PC-3 (cell line): Measurements from ENCODE around the gene GALNT14. TPM values are rescaled to one million over a fixed set of nuclear protein-coding genes. Genes with fewer than 3 reads are reported as not detected.

Experiments used
- ATAC-seq: fragments of 200-7000 bp; cut with Tn5 transposase; 2 replicates; pipeline ENCODE4 v1.9.1; 2020; ENCODE audit warnings: mild to moderate bottlenecking, moderate library complexity
- BruUV-seq: library from RNA; stranded (reverse); fragments of 400-500 nt; replicated peaks from 2 replicates; lab custom pipeline; 2021; lab: Mats Ljungman, UMichigan
- CTCF ChIA-PET: fragments of 300-600 bp; sonication (Branson Sonifier 250); formaldehyde crosslinking; loops from one replicate; lab custom pipeline; 2022; ENCODE audit warnings: antibody characterized with exemption; lab: Charles Lee
- POLR2A ChIA-PET: fragments of 300-600 bp; sonication (Branson Sonifier 250); formaldehyde crosslinking; loops from one replicate; lab custom pipeline; 2022; ENCODE audit warnings: antibody characterized with exemption; ENCODE audit not compliant: unreplicated experiment; lab: Charles Lee
- DNase-seq: peaks from one replicate; pipeline ENCODE4 v3.0.0-alpha.2; 2015
- H2AFZ ChIP-seq: fragments of 300-600 bp; sonication (generic); 2 replicates; pipeline ENCODE4 v1.6.0; 2016; ENCODE audit warnings: antibody characterized with exemption, low read length
- H3F3A ChIP-seq: fragments of 300-600 bp; sonication (generic); one replicate; pipeline ENCODE4 v1.6.0; 2017; ENCODE audit warnings: antibody characterized with exemption, low read length, control low read depth, mild to moderate bottlenecking; ENCODE audit not compliant: unreplicated experiment
- H3K27ac ChIP-seq: fragments of 300-600 bp; sonication (generic); 2 replicates; pipeline ENCODE4 v1.5.1; 2016; ENCODE audit warnings: mild to moderate bottlenecking, low read length
- H3K27me3 ChIP-seq: fragments of 300-600 bp; sonication (generic); 2 replicates; pipeline ENCODE4 v1.6.1; 2016; ENCODE audit warnings: low read length, mixed read lengths
- H3K36me3 ChIP-seq: fragments of 300-600 bp; sonication (generic); 2 replicates; pipeline ENCODE4 v1.6.1; 2016; ENCODE audit warnings: low read depth, mixed run types, low read length, mixed read lengths
- H3K4me1 ChIP-seq: fragments of 300-600 bp; sonication (generic); 2 replicates; pipeline ENCODE4 v1.5.1; 2016; ENCODE audit warnings: low read length; ENCODE audit not compliant: insufficient read depth
- H3K4me2 ChIP-seq: fragments of 300-600 bp; sonication (generic); 2 replicates; pipeline ENCODE4 v1.6.0; 2016; ENCODE audit warnings: low read length
- H3K4me3 ChIP-seq: fragments of 300-600 bp; sonication (generic); 2 replicates; pipeline ENCODE4 v1.5.1; 2016; ENCODE audit warnings: mild to moderate bottlenecking, low read length, mixed read lengths
- H3K79me2 ChIP-seq: fragments of 300-600 bp; sonication (generic); 2 replicates; pipeline ENCODE4 v1.6.1; 2017; ENCODE audit warnings: low read length, mixed read lengths
- H3K9ac ChIP-seq: fragments of 300-600 bp; sonication (generic); 2 replicates; pipeline ENCODE4 v1.6.0; 2016; ENCODE audit warnings: mild to moderate bottlenecking, low read length
- H3K9me2 ChIP-seq: fragments of 300-600 bp; sonication (generic); replicated peaks from 2 replicates; pipeline ENCODE4 v1.6.1; 2016; ENCODE audit warnings: mixed run types, low read length, mixed read lengths
- H3K9me3 ChIP-seq: fragments of 300-600 bp; sonication (generic); 2 replicates; pipeline ENCODE4 v1.6.1; 2016; ENCODE audit warnings: low read length, mixed read lengths
- H4K20me1 ChIP-seq: fragments of 300-600 bp; sonication (generic); 2 replicates; pipeline ENCODE4 v1.6.1; 2016; ENCODE audit warnings: low read length, mixed read lengths
- CTCF ChIP-seq: fragments of 300-600 bp; sonication (generic); conservative IDR thresholded peaks from 2 replicates; pipeline ENCODE4 v1.5.1; 2017; ENCODE audit warnings: antibody characterized with exemption, low read depth, mild to moderate bottlenecking, low read length
- EZH2 ChIP-seq: fragments of 300-600 bp; sonication (generic); IDR thresholded peaks from one replicate; pipeline ENCODE4 v1.6.1; 2017; ENCODE audit warnings: antibody characterized with exemption, mild to moderate bottlenecking, low read length; ENCODE audit not compliant: unreplicated experiment
- EZH2phosphoT487 ChIP-seq: fragments of 300-600 bp; sonication (generic); IDR thresholded peaks from 2 replicates; pipeline ENCODE4 v1.6.1; 2018; ENCODE audit warnings: mild to moderate bottlenecking, antibody characterized with exemption, low read length, borderline replicate concordance
- intact Hi-C: fragments of 100-400 bp; cut with micrococcal nuclease; formaldehyde crosslinking; loops from 2 replicates; pipeline ENCODE4 v1.9.0; 2023
- total RNA-seq: library from RNA; depleted of rRNA; stranded (reverse); fragments of >200 nt; gene quantifications from 2 replicates; pipeline ENCODE4 v1.2.3, GENCODE V29; 2014

The GALNT14 gene
- total RNA-seq, 1 experiment from 2014 or later = 10.2 TPM

DNA sequence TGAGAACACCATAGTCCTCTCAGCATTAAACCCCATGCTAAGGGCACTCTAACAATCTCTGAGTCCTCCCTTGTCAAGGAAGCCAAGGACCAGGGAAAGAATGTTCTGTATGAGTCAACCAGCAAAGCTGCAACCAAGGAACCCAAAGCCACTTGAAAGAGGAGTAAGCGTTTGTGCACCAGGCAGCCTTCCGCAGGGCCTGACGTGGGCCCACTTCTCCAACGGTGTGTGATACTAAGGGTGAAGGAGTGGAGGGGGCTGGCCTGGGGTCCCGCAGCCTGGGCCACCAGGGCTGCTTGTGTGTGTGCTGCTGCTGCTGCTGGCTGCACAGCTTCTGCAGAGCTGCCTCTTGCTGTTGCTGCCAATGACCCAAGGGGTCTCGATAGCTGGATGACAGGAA, 30.1 kb upstream of the GALNT14 start:
- Histone ChIP-seq H3K36me3 (no peaks in the 10 kb centered on the region), H3K4me3 (no peak overlapping the region), H3K4me1 (no peaks in the 10 kb centered on the region), H3F3A (no peaks in the 10 kb centered on the region), H3K9me3 (no peaks in the 10 kb centered on the region), H3K4me2 (no peak overlapping the region), H2AFZ (no peak overlapping the region), H3K27ac (no peak overlapping the region), H3K9me2 (no peaks in the 10 kb centered on the region), H3K79me2 (no peaks in the 10 kb centered on the region), H3K27me3 (peaks cover 8% of the 10 kb centered on the region; the same call in 1 of the 2 replicates), H3K9ac (no peak overlapping the region), H4K20me1 (no peaks in the 10 kb centered on the region)
- DNase-seq = no peak
- intact Hi-C loops = no loop called here
- TF ChIP-seq EZH2 (no peak), EZH2phosphoT487 (no peak), CTCF (no peak)
- no peak for ATAC-seq
- ChIA-PET CTCF (no interaction called here), POLR2A (no interaction called here)
- no TSS peak for BruUV-seq

DNA sequence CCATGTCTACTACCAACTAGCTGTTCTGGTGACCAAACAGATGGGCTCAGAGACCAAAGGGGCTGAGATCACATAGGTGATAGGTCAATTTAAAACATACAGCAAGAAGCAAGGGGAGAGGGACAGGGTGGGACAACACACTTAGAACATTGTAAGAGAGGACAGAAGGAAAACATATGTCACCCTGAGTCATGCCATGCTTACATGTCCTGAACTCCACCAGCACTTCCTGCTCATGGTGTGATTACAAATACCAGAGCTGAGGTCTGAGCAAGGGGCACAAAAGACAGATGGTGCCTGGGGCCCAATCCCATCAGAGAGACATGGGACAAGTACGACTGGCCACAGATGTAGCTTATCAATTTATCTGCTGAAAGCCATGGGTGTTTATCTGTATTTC, 28.7 kb upstream of the GALNT14 start:
- CTCF ChIA-PET = no interaction called here
- no TSS peak for BruUV-seq
- ATAC-seq = no peak

DNA sequence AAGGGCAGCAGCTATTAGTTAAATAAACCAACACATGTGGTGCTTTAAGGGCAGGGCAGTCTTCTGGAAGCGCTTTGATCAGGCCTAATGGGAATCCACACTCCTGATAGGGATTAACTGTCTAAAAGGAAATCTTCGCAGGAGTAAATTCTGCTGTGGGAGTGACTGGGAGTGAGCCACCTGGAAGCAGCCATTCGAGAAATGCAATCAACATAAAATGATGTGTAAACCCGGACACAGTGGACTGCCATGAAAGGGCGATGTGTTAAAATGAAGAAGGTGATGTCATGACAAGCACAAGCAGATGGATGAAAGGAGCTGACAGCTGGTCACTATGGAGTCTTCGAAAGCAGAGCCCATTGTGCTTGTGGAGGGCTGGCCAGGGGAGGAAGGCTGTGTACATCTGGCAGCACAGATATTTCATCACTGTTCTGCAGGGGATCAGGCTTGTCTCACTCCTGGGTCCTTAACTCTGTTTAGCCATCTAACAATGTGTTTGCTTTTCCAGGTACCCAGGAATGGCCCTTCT, 24.8 kb upstream of the GALNT14 start:
- CTCF ChIA-PET = no interaction called here
- no peaks in the 10 kb centered on the region for H4K20me1 ChIP-seq
- ATAC-seq = no peak

More for the DNA sequence above, 28.7 kb upstream of the GALNT14 start:
- Histone ChIP-seq H4K20me1 (no peaks in the 10 kb centered on the region), H3K4me2 (no peak overlapping the region), H3K27ac (no peak overlapping the region), H3K79me2 (no peaks in the 10 kb centered on the region), H3K27me3 (peaks cover 19% of the 10 kb centered on the region), H3K4me1 (no peaks in the 10 kb centered on the region), H3K9ac (no peak overlapping the region), H3K4me3 (no peak overlapping the region), H3F3A (no peaks in the 10 kb centered on the region), H3K36me3 (no peaks in the 10 kb centered on the region), H2AFZ (no peak overlapping the region), H3K9me2 (no peaks in the 10 kb centered on the region), H3K9me3 (no peaks in the 10 kb centered on the region)
- intact Hi-C loops = no loop called here
- POLR2A ChIA-PET = no interaction called here
- DNase-seq = no peak
- no peak for TF ChIP-seq EZH2phosphoT487

More for the DNA sequence above, 24.8 kb upstream of the GALNT14 start:
- TF ChIP-seq EZH2phosphoT487 (no peak), CTCF (no peak), EZH2 (no peak)
- H3K4me3 ChIP-seq = no peak overlapping the region
- no peaks in the 10 kb centered on the region for H3F3A ChIP-seq
- POLR2A ChIA-PET = no interaction called here
- H3K4me2 ChIP-seq = no peak overlapping the region
- no TSS peak for BruUV-seq
- H3K79me2 ChIP-seq = no peaks in the 10 kb centered on the region
- H2AFZ ChIP-seq = no peak overlapping the region
- H3K36me3 ChIP-seq = no peaks in the 10 kb centered on the region
- no peak for DNase-seq
- peaks cover 40% of the 10 kb centered on the region for H3K27me3 ChIP-seq
- no peaks in the 10 kb centered on the region for H3K9me2 ChIP-seq
- intact Hi-C loops = no loop called here
- H3K27ac ChIP-seq = no peak overlapping the region
- no peak overlapping the region for H3K9ac ChIP-seq
- no peaks in the 10 kb centered on the region for H3K9me3 ChIP-seq
- H3K4me1 ChIP-seq = no peaks in the 10 kb centered on the region
